H9 (cell line): ENCODE measurements around the gene SLC47A1. TPM values are rescaled to one million over a fixed set of nuclear protein-coding genes. Genes with fewer than 3 reads are reported as not detected.

Experiments
- DNase-seq: peaks from one replicate; pipeline ENCODE4 v3.0.0-alpha.2; 2017
- H2AFZ ChIP-seq: one replicate; pipeline ENCODE4 v1.6.1; 2013; ENCODE audit warnings: mild to moderate bottlenecking, low read length, control low read depth, moderate library complexity
- H2AK5ac ChIP-seq: 2 replicates; pipeline ENCODE4 v1.6.1; 2013; ENCODE audit warnings: low read length, control low read depth, mixed read lengths; ENCODE audit not compliant: insufficient read length
- H2BK120ac ChIP-seq: one replicate; pipeline ENCODE4 v1.6.1; 2013; ENCODE audit warnings: low read depth, mild to moderate bottlenecking, low read length, control low read depth, inconsistent platforms; ENCODE audit not compliant: poor library complexity, severe bottlenecking
- H2BK12ac ChIP-seq: 2 replicates; pipeline ENCODE4 v1.6.1; 2013; ENCODE audit warnings: low read length, control low read depth, mixed read lengths, low read depth; ENCODE audit not compliant: insufficient read length
- H2BK15ac ChIP-seq: 2 replicates; pipeline ENCODE4 v1.6.1; 2013; ENCODE audit warnings: low read depth, low read length, control low read depth
- H2BK20ac ChIP-seq: one replicate; pipeline ENCODE4 v1.6.1; 2013; ENCODE audit warnings: low read depth, mild to moderate bottlenecking, low read length, control low read depth, inconsistent platforms; ENCODE audit not compliant: poor library complexity, severe bottlenecking
- H2BK5ac ChIP-seq: 2 replicates; pipeline ENCODE4 v1.6.1; 2013; ENCODE audit warnings: low read length, control low read depth, mixed read lengths; ENCODE audit not compliant: insufficient read length
- H3K14ac ChIP-seq: 2 replicates; pipeline ENCODE4 v1.6.1; 2013; ENCODE audit warnings: low read length, control low read depth; ENCODE audit not compliant: insufficient read depth
- H3K18ac ChIP-seq: 2 replicates; pipeline ENCODE4 v1.6.1; 2013; ENCODE audit warnings: low read depth, mild to moderate bottlenecking, mixed read lengths, low read length, control low read depth; ENCODE audit not compliant: insufficient read length
- H3K23ac ChIP-seq: 2 replicates; pipeline ENCODE4 v1.6.1; 2013; ENCODE audit warnings: low read length, control low read depth, mixed read lengths, low read depth; ENCODE audit not compliant: insufficient read length
- H3K23me2 ChIP-seq: 2 replicates; pipeline ENCODE4 v1.6.1; 2013; ENCODE audit warnings: low read depth, mild to moderate bottlenecking, mixed read lengths, low read length, control low read depth; ENCODE audit not compliant: insufficient read length, poor library complexity, severe bottlenecking
- H3K27ac ChIP-seq: 2 replicates; pipeline ENCODE4 v1.5.1; 2013; ENCODE audit warnings: low read length, control low read depth, mixed read lengths, low read depth; ENCODE audit not compliant: insufficient read length
- H3K27me3 ChIP-seq: 2 replicates; pipeline ENCODE4 v1.6.1; 2013; ENCODE audit warnings: low read length, control low read depth, inconsistent platforms; ENCODE audit not compliant: insufficient read depth
- H3K4ac ChIP-seq: 2 replicates; pipeline ENCODE4 v1.6.1; 2013; ENCODE audit warnings: low read depth, mild to moderate bottlenecking, control low read depth, inconsistent platforms, low read length, moderate library complexity
- H3K4me1 ChIP-seq: 2 replicates; pipeline ENCODE4 v1.6.1; 2013; ENCODE audit warnings: low read length, control low read depth, inconsistent platforms; ENCODE audit not compliant: insufficient read depth
- H3K4me2 ChIP-seq: 2 replicates; pipeline ENCODE4 v1.6.1; 2013; ENCODE audit warnings: low read length, control low read depth, mixed read lengths; ENCODE audit not compliant: insufficient read length, insufficient read depth
- H3K56ac ChIP-seq: 2 replicates; pipeline ENCODE4 v1.6.1; 2013; ENCODE audit warnings: low read depth, mild to moderate bottlenecking, mixed read lengths, low read length, control low read depth; ENCODE audit not compliant: insufficient read length
- H3K79me1 ChIP-seq: 2 replicates; pipeline ENCODE4 v1.6.1; 2013; ENCODE audit warnings: low read depth, mild to moderate bottlenecking, moderate library complexity, low read length, control low read depth, inconsistent platforms; ENCODE audit not compliant: insufficient read depth, poor library complexity, severe bottlenecking
- H3K79me2 ChIP-seq: 2 replicates; pipeline ENCODE4 v1.6.1; 2013; ENCODE audit warnings: low read length, control low read depth, inconsistent platforms; ENCODE audit not compliant: insufficient read depth
- H3K9ac ChIP-seq: 2 replicates; pipeline ENCODE4 v1.6.1; 2013; ENCODE audit warnings: low read length, control low read depth, mixed read lengths; ENCODE audit not compliant: insufficient read length; ENCODE audit errors: extremely low read depth
- H3K9me3 ChIP-seq: one replicate; pipeline ENCODE4 v1.6.1; 2013; ENCODE audit warnings: low read depth, low read length, inconsistent platforms; ENCODE audit not compliant: control insufficient read depth
- H3T11ph ChIP-seq: one replicate; pipeline ENCODE4 v1.6.1; 2013; ENCODE audit warnings: mild to moderate bottlenecking, low read length, control low read depth, inconsistent platforms
- H4K20me1 ChIP-seq: one replicate; pipeline ENCODE4 v1.6.1; 2013; ENCODE audit not compliant: control insufficient read depth, insufficient read length, insufficient read depth
- H4K5ac ChIP-seq: 2 replicates; pipeline ENCODE4 v1.6.1; 2013; ENCODE audit warnings: low read depth, mild to moderate bottlenecking, mixed read lengths, low read length, control low read depth; ENCODE audit not compliant: insufficient read length
- H4K8ac ChIP-seq: replicated peaks from 2 replicates; pipeline ENCODE4 v1.6.1; 2013; ENCODE audit warnings: low read length, control low read depth, mixed read lengths, low read depth; ENCODE audit not compliant: insufficient read length
- H4K91ac ChIP-seq: 2 replicates; pipeline ENCODE4 v1.6.1; 2013; ENCODE audit warnings: low read depth, mild to moderate bottlenecking, moderate library complexity, mixed read lengths, low read length, control low read depth; ENCODE audit not compliant: insufficient read length
- H3K27ac Mint-ChIP-seq, 3 experiments: 2 replicates in 2 of 3; 3 replicates in 1 of 3; pipeline ENCODE4 v1.8.0; 2020 to 2021; ENCODE audit warnings: mixed read lengths in 3 of 3, mild to moderate bottlenecking in 1 of 3, moderate library complexity in 1 of 3
- H3K27me3 Mint-ChIP-seq: 2 replicates; pipeline ENCODE4 v1.8.0; 2021; ENCODE audit warnings: low read depth, mild to moderate bottlenecking, moderate library complexity, mixed read lengths
- H3K36me3 Mint-ChIP-seq, 3 experiments: 2 replicates in 2 of 3; 3 replicates in 1 of 3; pipeline ENCODE4 v1.8.0; 2020 to 2021; ENCODE audit warnings: low read depth in 3 of 3, mixed read lengths in 3 of 3; ENCODE audit not compliant: insufficient read depth in 1 of 3
- H3K4me1 Mint-ChIP-seq, 2 experiments: 2 replicates each; pipeline ENCODE4 v1.8.0; 2020; ENCODE audit warnings: mixed read lengths in 2 of 2
- H3K4me3 Mint-ChIP-seq, 2 experiments: 2 replicates in 1 of 2; 3 replicates in 1 of 2; pipeline ENCODE4 v1.8.0; 2020 to 2021; ENCODE audit warnings: mild to moderate bottlenecking in 2 of 2, mixed read lengths in 2 of 2, moderate library complexity in 1 of 2
- H3K9me3 Mint-ChIP-seq, 2 experiments: 2 replicates in 1 of 2; 3 replicates in 1 of 2; pipeline ENCODE4 v1.8.0; 2020; ENCODE audit warnings: mild to moderate bottlenecking in 2 of 2, mixed read lengths in 2 of 2, moderate library complexity in 1 of 2
- WGBS: extraction: QIAGEN DNeasy Blood & Tissue Kit; methylation state at CpG from one replicate; pipeline ENCODE4 v1.1.7; 2013; ENCODE audit warnings: missing lambda C conversion rate, low lambda C conversion rate, mixed read lengths; ENCODE audit not compliant: insufficient read length; ENCODE audit errors: extremely low coverage; 5-methylcytosine and 5-hydroxymethylcytosine counted together
- total RNA-seq: library from RNA; stranded (reverse); gene quantifications from 2 replicates; pipeline ENCODE4 v1.2.1, GENCODE V29; 2021
- TF ChIP-seq, protein P1 (sequence below): fragments of 200-600 bp; sonication (generic); conservative IDR thresholded peaks from 3 replicates; pipeline ENCODE4 v1.8.0; 2021; ENCODE audit warnings: antibody characterized with exemption, mild to moderate bottlenecking

The SLC47A1 gene
- total RNA-seq, 1 experiment from 2014 or later: 4.0 TPM

DNA sequence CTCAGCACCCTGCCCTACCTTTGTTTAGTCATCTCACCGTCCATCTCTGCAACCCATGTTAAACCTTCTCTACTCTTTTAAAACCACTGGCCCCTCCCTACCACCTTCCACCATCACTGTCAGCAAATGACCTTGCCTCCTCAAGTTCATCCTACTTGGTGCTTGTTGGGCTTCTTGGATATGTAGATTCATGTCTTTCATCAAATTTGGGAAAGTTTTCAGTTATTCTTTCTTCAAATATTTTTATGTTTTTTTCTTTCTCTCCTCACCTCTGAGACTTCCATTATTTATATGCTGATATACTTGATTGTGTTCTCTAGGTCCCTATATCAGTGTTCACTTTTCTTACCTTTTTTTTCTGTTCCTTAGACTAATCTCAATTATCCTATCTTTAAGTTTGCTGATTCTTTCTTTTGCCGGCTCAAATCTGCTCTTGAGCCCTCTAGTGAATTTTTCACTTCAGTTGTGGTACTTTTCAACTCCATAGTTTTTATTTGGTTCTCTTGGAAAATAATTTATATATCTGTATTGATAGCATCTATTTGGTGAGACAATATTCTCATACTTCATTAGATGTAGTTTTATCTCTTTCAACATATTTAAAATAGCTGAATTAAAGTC is 86.2 kb downstream of the SLC47A1 start:
- Histone ChIP-seq H3K14ac (no peak overlapping the region), H2BK5ac (no peak overlapping the region), H3K9me3 (peaks cover 17% of the 10 kb centered on the region), H2AFZ (no peak overlapping the region), H3K9ac (no peak overlapping the region), H4K91ac (no peak overlapping the region), H3K79me1 (no peaks in the 10 kb centered on the region), H4K5ac (no peak overlapping the region), H3K27me3 (no peaks in the 10 kb centered on the region), H3K23ac (no peak overlapping the region), H2BK12ac (no peak overlapping the region), H2BK15ac (no peak overlapping the region), H3K18ac (no peak overlapping the region), H3K4me1 (no peaks in the 10 kb centered on the region), H3K79me2 (no peaks in the 10 kb centered on the region), H3K4ac (no peak overlapping the region), H3T11ph (no peak overlapping the region), H3K27ac (no peak overlapping the region), H3K23me2 (no peaks in the 10 kb centered on the region), H2BK120ac (no peak overlapping the region), H3K4me2 (no peak overlapping the region), H2BK20ac (no peak overlapping the region), H2AK5ac (no peak overlapping the region), H3K56ac (no peak overlapping the region), H4K20me1 (no peaks in the 10 kb centered on the region), H4K8ac (no peak overlapping the region)
- DNase-seq: no peak
- Mint-ChIP-seq H3K27ac (no peak overlapping the region), H3K4me1 (no peaks in the 10 kb centered on the region), H3K27me3 (peaks cover 5% of the 10 kb centered on the region), H3K9me3 (peaks cover 42 to 47% of the 10 kb centered on the region in 2 experiments), H3K4me3 (no peak overlapping the region), H3K36me3 (peaks cover 20 to 36% (median 32%) of the 10 kb centered on the region in 3 experiments)
- TF ChIP-seq, protein P1, sequence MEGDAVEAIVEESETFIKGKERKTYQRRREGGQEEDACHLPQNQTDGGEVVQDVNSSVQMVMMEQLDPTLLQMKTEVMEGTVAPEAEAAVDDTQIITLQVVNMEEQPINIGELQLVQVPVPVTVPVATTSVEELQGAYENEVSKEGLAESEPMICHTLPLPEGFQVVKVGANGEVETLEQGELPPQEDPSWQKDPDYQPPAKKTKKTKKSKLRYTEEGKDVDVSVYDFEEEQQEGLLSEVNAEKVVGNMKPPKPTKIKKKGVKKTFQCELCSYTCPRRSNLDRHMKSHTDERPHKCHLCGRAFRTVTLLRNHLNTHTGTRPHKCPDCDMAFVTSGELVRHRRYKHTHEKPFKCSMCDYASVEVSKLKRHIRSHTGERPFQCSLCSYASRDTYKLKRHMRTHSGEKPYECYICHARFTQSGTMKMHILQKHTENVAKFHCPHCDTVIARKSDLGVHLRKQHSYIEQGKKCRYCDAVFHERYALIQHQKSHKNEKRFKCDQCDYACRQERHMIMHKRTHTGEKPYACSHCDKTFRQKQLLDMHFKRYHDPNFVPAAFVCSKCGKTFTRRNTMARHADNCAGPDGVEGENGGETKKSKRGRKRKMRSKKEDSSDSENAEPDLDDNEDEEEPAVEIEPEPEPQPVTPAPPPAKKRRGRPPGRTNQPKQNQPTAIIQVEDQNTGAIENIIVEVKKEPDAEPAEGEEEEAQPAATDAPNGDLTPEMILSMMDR: no peak
- no CpG with 5 or more reads among the region's 2 CpGs for WGBS
